GM23248 (cell line): ENCODE measurements around the gene TWF2.

ENCODE experiments used
- EZH2 ChIP-seq: fragments of 200-600 bp; sonication (generic); IDR thresholded peaks from 2 replicates; pipeline ENCODE4 v1.6.1; 2018; ENCODE audit warnings: antibody characterized with exemption, mild to moderate bottlenecking; ENCODE audit not compliant: insufficient read depth, poor library complexity, severe bottlenecking
- EZH2phosphoT487 ChIP-seq: fragments of 200-600 bp; sonication (generic); IDR thresholded peaks from 2 replicates; pipeline ENCODE4 v1.6.1; 2018; ENCODE audit warnings: antibody characterized with exemption, moderate library complexity, mild to moderate bottlenecking, low read depth; ENCODE audit not compliant: insufficient read depth

DNA sequence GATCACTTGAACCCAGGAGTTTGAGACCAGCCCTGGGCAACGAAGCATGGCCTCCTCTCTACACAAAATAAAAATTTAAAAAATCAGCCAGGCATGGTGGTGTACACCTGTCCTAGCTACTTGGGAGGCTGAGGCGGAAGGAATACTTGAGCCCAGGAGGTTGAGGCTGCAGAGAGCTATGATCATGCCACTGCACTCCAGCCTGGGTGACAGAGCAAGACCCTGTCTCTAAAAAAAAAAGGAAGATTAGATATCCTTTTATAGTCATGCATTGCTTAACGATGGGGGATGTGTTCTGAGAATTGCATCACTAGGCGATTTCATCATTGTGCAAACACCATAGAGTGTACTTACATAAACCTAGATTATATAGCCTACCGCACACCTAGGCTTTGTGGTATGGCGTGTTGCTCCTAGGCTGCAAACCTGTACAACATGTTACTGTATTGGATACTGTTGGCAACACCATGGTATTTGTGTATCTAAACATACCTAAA is 28.4 kb downstream of the TWF2 start:
- TF ChIP-seq EZH2 (no peak), EZH2phosphoT487 (no peak)
